Coronary artery (tissue), 2 donors: Measurements from ENCODE around the gene STK36.

ENCODE experiments used
- DNase-seq: peaks from one replicate; pipeline ENCODE4 v3.0.0-alpha.2; 2017; ENCODE audit warnings: low spot score
- H3K27ac ChIP-seq, 2 donors: fragments of 200-600 bp; sonication (generic); one replicate each; pipeline ENCODE4 v1.5.1; 2016 to 2019
- H3K4me3 ChIP-seq: fragments of 200-600 bp; sonication (generic); 2 replicates; pipeline ENCODE4 v1.5.1; 2016; ENCODE audit warnings: mild to moderate bottlenecking, moderate library complexity
- TF ChIP-seq, protein P1 (sequence below): fragments of 200-600 bp; sonication (generic); IDR thresholded peaks from one replicate; pipeline ENCODE4 v1.5.1; 2019; ENCODE audit warnings: antibody characterized with exemption

Gene STK36, protein sequence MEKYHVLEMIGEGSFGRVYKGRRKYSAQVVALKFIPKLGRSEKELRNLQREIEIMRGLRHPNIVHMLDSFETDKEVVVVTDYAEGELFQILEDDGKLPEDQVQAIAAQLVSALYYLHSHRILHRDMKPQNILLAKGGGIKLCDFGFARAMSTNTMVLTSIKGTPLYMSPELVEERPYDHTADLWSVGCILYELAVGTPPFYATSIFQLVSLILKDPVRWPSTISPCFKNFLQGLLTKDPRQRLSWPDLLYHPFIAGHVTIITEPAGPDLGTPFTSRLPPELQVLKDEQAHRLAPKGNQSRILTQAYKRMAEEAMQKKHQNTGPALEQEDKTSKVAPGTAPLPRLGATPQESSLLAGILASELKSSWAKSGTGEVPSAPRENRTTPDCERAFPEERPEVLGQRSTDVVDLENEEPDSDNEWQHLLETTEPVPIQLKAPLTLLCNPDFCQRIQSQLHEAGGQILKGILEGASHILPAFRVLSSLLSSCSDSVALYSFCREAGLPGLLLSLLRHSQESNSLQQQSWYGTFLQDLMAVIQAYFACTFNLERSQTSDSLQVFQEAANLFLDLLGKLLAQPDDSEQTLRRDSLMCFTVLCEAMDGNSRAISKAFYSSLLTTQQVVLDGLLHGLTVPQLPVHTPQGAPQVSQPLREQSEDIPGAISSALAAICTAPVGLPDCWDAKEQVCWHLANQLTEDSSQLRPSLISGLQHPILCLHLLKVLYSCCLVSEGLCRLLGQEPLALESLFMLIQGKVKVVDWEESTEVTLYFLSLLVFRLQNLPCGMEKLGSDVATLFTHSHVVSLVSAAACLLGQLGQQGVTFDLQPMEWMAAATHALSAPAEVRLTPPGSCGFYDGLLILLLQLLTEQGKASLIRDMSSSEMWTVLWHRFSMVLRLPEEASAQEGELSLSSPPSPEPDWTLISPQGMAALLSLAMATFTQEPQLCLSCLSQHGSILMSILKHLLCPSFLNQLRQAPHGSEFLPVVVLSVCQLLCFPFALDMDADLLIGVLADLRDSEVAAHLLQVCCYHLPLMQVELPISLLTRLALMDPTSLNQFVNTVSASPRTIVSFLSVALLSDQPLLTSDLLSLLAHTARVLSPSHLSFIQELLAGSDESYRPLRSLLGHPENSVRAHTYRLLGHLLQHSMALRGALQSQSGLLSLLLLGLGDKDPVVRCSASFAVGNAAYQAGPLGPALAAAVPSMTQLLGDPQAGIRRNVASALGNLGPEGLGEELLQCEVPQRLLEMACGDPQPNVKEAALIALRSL (N-terminal part only)

DNA sequence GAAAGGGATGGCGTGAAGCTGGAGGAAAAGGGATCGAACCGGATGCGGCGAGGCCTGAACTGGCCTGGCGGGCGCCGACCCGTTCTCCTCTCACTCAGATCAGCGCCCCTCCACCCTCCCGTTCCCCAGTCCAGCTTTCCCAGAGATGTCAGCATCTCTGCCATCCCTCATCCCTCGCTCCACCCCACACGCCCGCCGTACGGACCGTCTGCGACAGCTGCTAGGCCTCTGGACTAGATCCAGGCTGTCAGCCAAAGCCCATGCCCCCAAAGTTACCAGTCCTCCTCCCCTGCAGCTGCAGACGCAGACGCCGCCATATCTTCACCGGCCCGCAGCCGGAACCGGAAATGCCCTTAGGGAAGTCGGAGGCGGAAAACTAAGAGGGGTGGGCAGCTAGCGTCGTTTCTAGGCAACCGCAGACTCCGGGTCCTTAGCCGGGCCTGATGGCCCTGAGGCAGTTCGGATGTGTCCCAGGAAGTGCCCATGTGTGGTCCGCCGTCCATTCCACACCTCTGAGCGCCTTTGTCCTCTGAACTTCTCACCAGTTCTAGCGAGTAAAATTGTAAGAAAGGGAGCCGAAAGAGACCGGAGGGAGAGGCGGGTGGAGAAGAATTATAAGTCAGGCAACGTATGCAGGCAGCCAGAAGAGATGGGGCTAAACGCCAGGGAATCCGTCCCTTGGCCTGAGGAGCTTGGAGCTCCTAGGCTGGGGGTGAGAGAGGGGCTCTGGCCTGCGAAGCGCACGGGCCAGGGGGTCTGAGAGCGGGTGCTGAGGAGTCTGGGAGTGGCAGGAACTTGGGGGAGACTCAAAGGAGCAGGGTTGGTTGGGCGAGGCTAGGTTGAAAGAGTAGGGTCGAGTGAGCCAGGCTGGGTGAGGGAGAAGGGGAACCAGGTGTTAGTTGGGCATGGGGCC is at the start of gene STK36, which contains the start of gene RNF25:
Gene STK36, plus strand, starts transcription at position 433 of the 913 bp plus-strand sequence. CDS start 744 bp downstream, outside the sequence.
Gene RNF25, minus strand, starts transcription at position 349 of the 913 bp plus-strand sequence. Its CDS starts 32 bp downstream, at position 317.
- peak within 1 kb of the TSS; percentile 84 for H3K4me3 ChIP-seq
- DNase-seq, result peak; percentile 88
- TF ChIP-seq, protein P1, sequence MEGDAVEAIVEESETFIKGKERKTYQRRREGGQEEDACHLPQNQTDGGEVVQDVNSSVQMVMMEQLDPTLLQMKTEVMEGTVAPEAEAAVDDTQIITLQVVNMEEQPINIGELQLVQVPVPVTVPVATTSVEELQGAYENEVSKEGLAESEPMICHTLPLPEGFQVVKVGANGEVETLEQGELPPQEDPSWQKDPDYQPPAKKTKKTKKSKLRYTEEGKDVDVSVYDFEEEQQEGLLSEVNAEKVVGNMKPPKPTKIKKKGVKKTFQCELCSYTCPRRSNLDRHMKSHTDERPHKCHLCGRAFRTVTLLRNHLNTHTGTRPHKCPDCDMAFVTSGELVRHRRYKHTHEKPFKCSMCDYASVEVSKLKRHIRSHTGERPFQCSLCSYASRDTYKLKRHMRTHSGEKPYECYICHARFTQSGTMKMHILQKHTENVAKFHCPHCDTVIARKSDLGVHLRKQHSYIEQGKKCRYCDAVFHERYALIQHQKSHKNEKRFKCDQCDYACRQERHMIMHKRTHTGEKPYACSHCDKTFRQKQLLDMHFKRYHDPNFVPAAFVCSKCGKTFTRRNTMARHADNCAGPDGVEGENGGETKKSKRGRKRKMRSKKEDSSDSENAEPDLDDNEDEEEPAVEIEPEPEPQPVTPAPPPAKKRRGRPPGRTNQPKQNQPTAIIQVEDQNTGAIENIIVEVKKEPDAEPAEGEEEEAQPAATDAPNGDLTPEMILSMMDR, result no peak
- H3K27ac ChIP-seq, result peak within 1 kb of the TSS; percentile 35 to 84

DNA sequence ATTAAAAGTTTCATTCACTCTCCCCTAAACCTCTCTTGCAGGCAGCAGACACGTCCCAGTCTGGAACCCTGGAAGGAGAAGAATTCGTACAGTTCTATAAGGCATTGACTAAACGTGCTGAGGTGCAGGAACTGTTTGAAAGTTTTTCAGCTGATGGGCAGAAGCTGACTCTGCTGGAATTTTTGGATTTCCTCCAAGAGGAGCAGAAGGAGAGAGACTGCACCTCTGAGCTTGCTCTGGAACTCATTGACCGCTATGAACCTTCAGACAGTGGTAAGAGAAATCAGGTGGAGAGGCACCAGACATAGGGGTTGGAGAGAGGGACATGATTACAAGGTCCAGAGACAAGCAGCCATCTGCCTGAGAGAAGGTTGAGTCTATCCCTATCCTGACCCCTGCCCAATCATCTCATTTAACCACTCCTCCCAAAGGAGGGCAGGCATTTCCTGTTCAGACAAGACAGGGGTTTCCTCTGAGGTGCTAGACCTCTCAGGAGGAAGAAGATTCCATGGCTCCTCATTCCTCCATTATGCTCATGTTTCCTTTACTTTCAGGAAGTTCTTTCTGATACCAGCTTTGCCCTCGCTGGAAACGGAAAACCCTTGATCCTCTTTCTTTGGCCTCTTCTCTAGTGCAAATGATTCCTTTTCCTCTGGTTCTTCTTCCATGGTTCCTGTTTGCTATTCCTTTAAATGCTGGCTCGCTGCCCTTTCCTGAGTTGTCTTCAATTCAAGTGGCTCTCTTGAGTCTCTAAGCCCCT is 49.1 kb upstream of the STK36 start:
- Histone ChIP-seq H3K4me3 (no peak overlapping the region), H3K27ac (no peak overlapping the region)
- DNase-seq, result no peak
- TF ChIP-seq, protein P1, result no peak

DNA sequence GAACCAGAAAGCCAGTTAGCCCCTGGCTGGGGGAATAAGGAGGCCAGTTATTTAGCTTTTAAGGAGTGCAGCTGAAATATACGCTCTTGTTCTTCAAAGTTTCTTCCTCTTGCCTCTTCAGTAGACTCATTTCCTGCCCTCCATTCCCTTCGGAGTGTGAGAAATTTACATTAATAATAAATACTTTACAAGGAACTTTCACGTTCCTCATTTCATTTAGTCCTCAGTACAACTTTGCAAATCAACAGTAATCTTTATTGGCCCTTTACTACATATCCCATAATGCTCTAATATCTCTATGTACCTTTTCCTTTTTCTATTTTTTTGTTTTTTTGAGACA is 48.5 kb upstream of the STK36 start:
- Histone ChIP-seq H3K27ac (no peak overlapping the region), H3K4me3 (no peak overlapping the region)
- TF ChIP-seq, protein P1, result no peak
- DNase-seq, result no peak

DNA sequence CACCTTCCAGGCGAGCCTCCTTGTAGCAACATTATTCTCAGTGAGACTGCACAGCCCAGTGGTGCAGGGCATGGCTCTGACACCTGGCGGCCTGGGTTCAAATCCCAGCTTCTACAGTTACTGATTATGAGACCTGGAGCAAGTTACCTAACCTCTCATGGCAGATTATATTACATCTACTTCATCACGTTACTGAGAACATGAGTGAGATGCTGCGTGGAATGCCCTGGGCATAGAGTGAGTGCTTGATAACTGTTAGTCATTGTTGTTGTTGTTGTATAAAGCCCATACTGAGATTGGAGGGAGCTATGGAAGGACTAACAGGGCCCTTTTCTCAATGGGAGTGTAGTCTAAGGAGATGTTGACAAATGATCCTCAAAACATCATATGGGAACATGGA is 45.5 kb upstream of the STK36 start:
- DNase-seq, result no peak
- Histone ChIP-seq H3K27ac (no peak overlapping the region), H3K4me3 (no peak overlapping the region)
- TF ChIP-seq, protein P1, result no peak

DNA sequence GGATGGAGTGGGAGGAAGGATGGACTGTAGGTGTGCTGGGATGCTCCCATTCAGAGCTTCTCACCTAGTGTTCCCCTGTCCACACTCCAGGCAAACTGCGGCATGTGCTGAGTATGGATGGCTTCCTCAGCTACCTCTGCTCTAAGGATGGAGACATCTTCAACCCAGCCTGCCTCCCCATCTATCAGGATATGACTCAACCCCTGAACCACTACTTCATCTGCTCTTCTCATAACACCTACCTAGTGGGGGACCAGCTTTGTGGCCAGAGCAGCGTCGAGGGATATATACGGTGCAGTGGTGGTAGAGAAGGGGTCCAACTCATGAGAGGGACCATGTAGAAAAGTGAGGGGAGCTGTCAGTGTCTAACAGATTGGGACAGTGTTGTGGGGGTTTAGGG is 43.9 kb upstream of the STK36 start:
- TF ChIP-seq, protein P1, result no peak
- Histone ChIP-seq H3K27ac (no peak overlapping the region), H3K4me3 (no peak overlapping the region)
- no peak for DNase-seq
